Endometrial microvascular endothelial cells (primary cell): ENCODE data around the gene FGD1. TPM values are rescaled to one million over a fixed set of nuclear protein-coding genes. Genes with fewer than 3 reads are reported as not detected.
"Not testable (repeated sequence)": the region's sequence is repeated elsewhere in the genome, so short reads cannot be mapped to it uniquely, and the experiment has no call there.

Source experiments
- in situ Hi-C: cut with HindIII; loops from 2 replicates; pipeline ENCODE4 v1.10.0; 2017; ENCODE audit warnings: low sequenced_read_pairs, low pct_unique_long_range_greater_than_20kb; ENCODE audit errors: inconsistent ontology term
- total RNA-seq: library from RNA; depleted of rRNA; stranded (reverse); fragments of >200 nt; gene quantifications from one replicate; pipeline ENCODE4 v1.2.3, GENCODE V29; 2015; ENCODE audit errors: inconsistent ontology term

Gene FGD1
- total RNA-seq = 9.5 TPM

DNA sequence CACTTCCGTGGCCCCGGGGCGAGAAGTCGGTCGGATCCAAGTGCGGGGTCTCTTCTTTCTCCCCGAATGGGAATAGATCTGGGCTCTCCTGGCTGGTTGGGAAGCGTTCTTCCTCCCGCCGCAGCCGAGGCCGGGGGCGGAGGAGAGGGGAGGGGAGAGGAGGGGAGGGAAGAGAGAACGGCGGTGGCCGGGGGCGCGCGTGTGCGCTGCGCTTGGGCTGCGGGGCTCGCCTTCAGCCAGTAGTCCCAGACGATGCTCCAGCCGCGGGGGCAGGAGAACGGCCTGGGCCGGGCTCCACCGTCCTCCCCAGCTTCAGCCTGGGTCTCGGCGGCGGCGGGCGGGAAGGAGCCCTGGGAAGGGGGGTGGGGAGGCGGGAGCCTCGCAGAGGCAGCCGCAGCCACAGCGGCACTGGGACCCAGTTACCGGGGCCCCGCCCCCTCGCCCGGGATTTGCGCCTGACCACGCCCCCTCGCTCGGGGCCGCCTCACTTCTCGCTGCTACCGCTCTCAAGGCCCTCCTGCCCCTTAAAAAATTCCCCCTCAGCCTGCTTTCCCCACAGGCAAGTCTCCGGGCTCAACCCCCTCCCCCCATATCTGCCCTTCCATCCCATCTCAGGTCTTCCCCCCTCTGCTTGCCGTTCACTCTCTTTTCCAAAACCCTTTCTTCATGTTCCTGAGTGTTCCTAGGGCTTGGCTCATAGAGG lies at the start of gene FGD1:
Gene FGD1 (minus strand): TSS at position 421 of the 703 bp plus-strand sequence. CDS start 802 bp downstream, outside the sequence.
- in situ Hi-C loops = no loop called here

- in situ Hi-C loops = not testable (repeated sequence)
These were observed 46.2 kb upstream of the FGD1 start for GRCh38 chrX:54542239-54542638.

DNA sequence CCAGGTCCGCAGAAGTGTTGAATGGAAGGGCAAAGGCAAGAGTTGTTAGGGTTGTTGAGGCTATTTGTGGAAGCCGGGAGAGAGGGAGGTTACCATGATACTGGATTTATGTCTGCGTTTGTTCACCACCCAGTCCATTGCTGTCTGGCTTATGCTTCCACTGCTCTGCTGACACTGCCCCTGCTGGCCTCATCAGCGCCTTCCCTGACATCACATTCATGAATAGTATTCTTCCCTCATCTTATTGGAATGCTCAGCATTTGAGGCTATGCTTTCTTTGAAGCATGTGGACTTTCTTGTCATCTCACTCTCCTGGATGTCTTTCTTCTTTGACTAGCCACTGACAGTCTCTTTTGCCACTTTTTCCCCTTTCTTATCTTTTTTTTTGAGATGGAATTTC lies 44.3 kb upstream of the FGD1 start:
- in situ Hi-C loops = no loop called here

DNA sequence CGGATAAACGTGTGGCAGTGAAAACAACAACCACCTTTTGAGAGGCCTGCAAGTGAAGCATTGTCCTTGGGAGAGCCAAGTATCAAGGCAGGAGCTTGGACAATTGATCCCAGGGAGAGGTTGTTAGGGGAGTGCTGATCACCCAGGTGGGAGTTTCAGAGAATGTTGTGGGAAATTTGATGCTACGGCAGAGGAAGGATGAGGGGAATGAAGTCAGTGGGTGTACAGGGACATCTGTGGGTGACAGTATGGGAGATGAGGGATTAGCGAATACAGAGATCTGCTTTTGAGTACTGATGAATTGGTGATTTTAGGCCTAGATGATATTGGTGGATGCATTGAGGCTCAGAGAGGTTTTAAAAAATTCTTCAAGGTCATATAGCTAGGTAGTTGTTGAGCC lies 38.2 kb upstream of the FGD1 start:
- in situ Hi-C loops = no loop called here

- in situ Hi-C loops = no loop called here
These were observed 34.4 kb upstream of the FGD1 start for GRCh38 chrX:54530357-54530900.

GRCh38 chrX:54529552-54530356 lies 33.7 kb upstream of the FGD1 start, which contains the start of gene GNL3L:
Gene GNL3L, plus strand, starts transcription at chrX:54530219. Its CDS starts 2,348 bp downstream, at chrX:54532567.
- in situ Hi-C loops = no loop called here

DNA sequence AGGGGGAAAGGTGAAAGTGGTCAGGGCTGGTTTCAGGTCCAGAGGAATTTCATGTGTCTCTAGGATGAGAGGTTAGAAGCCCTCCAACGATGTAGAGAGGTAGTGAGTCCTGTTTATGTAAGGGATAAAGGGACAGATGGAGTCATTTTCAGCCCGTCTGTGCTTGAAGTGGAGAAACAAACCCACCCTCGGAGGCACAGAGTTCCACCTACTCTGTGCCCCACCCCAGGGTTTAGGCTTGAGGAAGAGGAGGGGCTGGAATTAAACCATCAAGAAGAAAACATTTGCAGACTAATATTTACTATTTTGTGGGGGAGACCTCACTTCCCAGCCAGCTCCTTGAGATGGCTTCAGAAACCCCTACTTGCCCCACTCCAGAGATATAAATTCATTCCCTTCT lies 33.1 kb upstream of the FGD1 start:
- in situ Hi-C loops = no loop called here

DNA sequence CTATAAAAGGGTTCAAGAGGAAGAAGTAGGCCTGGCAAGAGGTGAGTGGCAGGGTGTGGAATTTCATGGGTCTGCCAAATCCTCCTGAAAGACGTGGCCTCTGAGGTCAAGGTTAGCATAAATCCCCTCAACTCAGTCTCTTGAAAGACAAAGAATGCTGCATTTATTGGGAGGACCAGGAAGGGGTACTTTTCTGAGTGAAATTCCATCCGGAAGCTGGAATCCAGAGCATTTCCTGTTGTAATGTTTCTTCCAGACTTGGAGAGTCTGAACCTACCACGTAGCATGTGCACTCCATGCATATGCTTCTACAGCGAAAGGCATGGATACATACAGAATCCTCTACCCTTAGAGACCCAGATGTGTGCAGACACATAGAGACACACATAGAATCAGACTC lies 13.4 kb upstream of the FGD1 start:
- in situ Hi-C loops = no loop called here

DNA sequence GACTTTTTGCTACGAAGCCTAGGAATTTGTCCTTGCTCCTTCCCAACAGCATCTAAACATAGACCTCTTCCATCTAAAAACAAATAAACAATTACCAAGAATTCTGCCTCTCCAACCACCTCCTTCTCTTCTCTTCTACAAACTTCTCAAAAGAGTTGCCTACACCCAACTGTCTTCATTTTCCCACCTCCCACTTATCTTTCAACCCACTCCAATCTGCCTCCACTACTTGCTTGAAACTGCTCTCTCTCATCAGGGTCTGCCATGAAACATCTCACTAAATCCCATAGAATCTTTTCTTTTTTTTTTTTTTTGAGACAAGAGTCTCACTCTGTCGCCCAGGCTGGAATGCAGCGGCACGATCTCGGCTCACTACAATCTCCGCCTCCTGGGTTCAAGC lies 902 bp upstream of the FGD1 start:
- in situ Hi-C loops = no loop called here

DNA sequence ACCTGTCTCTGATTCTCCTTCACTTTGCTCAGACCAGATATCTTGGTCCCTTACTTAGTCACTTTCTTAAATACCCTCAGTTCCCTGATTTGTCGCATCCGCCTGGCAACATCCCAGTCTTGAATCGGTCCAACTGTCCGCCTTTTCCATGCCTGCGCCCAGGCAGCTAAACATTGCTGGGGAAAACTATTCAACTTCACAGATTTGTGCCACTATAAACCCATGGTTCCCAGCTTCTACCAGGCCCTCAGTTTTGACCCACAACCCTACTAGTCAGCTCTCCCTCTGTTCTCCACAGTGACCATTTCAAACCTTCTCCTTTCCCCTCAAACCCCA lies 451 bp upstream of the FGD1 start:
- in situ Hi-C loops = no loop called here

DNA sequence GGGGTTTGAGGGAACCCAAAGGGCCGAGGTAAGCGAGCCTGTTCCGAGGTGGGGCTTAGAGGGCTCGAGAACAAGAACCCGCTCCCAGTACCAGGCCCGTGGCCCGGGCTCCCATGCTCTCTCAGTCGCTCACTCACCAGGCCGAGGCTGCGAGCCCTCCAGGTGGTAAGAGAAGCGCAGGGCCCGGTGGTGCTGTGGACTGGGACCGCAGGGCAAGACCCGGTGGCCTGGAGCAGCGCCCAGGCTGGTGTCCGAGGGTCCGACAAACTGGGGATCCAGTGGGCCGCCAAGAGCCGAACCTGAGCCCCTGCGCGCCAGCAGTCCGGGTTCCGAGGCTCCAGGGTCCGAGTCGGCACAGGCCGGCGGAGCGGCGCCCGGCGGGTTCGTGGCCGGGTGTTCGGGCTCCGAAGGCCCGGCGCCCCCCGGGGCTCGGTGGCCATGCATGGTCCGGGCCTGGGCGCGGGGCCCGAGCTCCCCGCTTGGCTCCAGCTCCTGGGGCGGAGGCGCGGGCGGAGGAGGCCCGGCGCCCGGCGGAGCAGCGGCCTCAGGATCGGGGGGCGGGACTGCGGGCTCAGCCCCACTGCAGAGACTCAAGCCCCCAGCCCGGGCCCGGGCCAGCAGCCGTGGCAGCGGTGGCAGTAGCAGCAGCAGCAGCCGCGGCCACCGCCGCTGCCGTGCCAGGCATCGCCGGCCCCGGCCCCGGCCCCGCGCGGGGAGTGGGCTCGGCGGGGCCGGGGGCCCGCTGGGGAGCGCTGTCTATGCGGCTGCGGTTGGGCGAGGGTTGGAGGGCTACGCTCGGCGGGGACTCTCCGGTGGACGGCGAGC lies 833 bp downstream of the FGD1 start:
- in situ Hi-C loops = no loop called here

DNA sequence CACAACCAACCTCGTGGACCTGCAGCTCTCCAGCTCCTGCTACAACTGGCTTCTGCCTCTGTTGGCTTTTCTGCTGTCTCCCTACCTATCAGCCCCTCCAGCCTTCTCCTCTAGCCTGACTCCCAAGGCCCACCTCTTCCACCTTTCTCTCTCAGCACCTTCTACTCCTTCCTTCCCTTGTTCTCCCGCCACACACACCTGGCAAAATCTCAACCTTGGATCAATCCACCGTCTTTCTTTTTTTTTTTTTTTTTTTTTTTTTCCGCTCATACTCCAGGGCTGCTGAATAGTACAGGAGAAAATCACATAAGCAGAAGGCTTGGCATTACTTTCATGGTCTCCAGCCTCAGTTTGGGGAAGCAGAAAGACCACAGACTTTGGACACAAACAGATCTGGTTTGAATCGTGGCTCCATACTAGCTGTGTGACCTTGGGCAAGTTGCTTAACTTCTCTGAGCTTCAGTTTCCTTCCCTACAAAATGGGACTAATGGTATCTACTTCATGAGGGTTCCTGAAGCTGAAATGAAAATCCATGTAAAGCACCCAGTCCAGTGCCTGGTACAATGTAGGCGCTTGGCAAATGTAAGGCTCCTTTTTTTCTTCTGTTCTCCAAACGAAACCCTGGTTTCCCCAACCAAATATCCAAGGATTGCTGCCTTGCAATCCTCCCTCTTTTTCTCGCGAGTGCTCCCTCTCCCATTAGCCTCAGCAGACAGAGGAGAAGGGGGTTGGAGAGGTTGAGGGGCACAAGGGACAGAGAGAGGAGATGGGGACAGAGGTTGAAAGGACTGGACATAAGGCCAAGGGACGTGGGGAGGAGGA lies 1.7 kb downstream of the FGD1 start:
- in situ Hi-C loops = no loop called here

GRCh38 chrX:54492340-54492739 lies 3.7 kb downstream of the FGD1 start:
- in situ Hi-C loops = no loop called here

- in situ Hi-C loops = not testable (repeated sequence)
These were observed 6.2 kb downstream of the FGD1 start for GRCh38 chrX:54489819-54490218.

DNA sequence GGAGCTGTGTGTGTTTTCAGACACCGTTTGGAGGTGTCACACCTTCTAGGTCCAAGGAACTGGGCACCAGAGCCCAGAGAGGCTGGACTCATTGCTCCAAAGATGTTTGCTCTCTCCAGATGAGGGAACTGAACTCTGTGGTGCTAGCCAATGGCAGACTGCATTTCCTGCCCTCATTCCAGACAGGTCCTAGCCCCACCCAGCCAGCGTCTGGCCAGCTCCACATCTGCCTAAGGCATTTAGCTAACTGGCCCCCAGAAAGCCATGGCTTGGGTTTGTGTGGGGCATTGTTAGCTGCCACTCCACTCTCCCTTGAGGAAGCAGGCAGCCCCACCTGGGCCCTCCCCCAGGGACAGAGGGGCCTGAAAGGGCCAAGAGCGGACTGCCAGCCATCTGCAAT lies 11.4 kb downstream of the FGD1 start:
- in situ Hi-C loops = no loop called here

GRCh38 chrX:54483946-54484345 lies 12.1 kb downstream of the FGD1 start:
- in situ Hi-C loops = no loop called here

DNA sequence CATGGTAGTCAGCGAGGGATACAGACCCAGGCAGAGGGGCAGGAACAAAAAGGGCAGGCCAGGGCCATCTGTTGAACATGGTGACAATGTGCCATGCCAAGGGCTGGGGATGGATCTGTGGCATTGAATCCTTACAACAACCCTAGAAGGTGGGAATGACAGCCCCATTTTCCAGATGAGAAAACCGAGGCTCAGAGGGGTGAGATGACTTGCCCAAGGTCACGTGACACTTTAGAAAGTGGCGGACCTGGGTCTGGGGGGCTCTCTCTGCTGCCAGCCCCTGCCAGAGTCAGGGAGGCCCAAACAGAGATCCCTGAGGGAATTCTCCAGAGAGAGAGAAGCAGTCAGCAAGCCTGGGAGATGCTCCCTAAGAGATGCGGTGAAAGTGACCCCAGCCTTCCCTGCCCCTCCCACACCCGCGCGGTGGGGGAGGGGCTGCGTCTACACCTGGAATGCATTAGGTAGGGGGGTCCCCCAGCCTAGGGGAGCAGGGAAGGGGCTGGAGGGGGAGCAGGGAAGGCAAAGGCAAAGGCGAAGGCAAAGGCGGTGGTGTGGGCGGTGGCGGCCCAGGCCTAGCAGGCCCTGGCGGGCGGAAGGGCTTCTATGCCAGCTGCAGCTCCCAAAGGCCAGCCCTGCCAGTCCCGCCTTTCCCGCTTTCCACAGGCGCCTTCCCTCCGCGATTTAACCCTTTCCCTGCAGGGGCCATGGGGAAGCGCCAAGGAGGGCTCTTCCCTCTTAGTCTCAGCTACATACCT lies 13.0 kb downstream of the FGD1 start:
- in situ Hi-C loops = no loop called here
